CD4-positive, CD25-positive, alpha-beta regulatory T cell (primary cell): ENCODE measurements around the gene FAM89B. TPM values are rescaled to one million over a fixed set of nuclear protein-coding genes. Genes with fewer than 3 reads are reported as not detected.
A peak's percentile ranks its signal among the peaks of the same experiment; 100 is the strongest.

ENCODE experiments used
- ATAC-seq, 2 donors: fragments of 150-1000 bp; cut with Tn5 transposase; one replicate each; pipeline ENCODE4 v1.10.0; 2021; ENCODE audit warnings: low read depth in 2 of 2, moderate number of reproducible peaks in 2 of 2, moderate library complexity in 1 of 2
- DNase-seq, 3 donors: peaks; one replicate each; pipeline versions ENCODE4 v3.0.0 to v3.0.0-alpha.2; 2012 to 2022; ENCODE audit warnings: mixed read lengths in 1 of 3
- H3K27ac ChIP-seq: one replicate; pipeline ENCODE4 v1.7.0; 2013; ENCODE audit warnings: mild to moderate bottlenecking, low read length; ENCODE audit not compliant: insufficient read depth, poor library complexity, severe bottlenecking
- H3K27me3 ChIP-seq: one replicate; pipeline ENCODE4 v1.7.0; 2013; ENCODE audit warnings: low read length; ENCODE audit not compliant: control insufficient read depth, insufficient read depth
- H3K36me3 ChIP-seq: one replicate; pipeline ENCODE4 v1.7.0; 2013; ENCODE audit warnings: mild to moderate bottlenecking, low read length, moderate library complexity; ENCODE audit not compliant: control insufficient read depth, insufficient read depth
- H3K4me1 ChIP-seq: 2 replicates; pipeline ENCODE4 v1.7.0; 2013; ENCODE audit warnings: mild to moderate bottlenecking, low read length; ENCODE audit not compliant: insufficient read depth, control insufficient read depth, poor library complexity, severe bottlenecking
- H3K4me3 ChIP-seq: one replicate; pipeline ENCODE4 v1.7.0; 2013; ENCODE audit warnings: low read depth, mild to moderate bottlenecking, low read length, moderate library complexity
- H3K9me3 ChIP-seq, 2 experiments: 1 replicate in 1 of 2; 2 replicates in 1 of 2; pipeline ENCODE4 v1.7.0; 2013; ENCODE audit warnings: low read length in 2 of 2, mild to moderate bottlenecking in 1 of 2, moderate library complexity in 1 of 2; ENCODE audit not compliant: control insufficient read depth in 2 of 2
- H3K27ac Mint-ChIP-seq, 3 donors: one replicate each; pipeline ENCODE4 v1.8.0; 2020 to 2022; ENCODE audit warnings: mild to moderate bottlenecking in 3 of 3, mixed read lengths in 3 of 3, moderate library complexity in 2 of 3
- H3K27me3 Mint-ChIP-seq: one replicate; pipeline ENCODE4 v1.8.0; 2022; ENCODE audit warnings: mild to moderate bottlenecking, mixed read lengths
- H3K36me3 Mint-ChIP-seq: one replicate; pipeline ENCODE4 v1.8.0; 2020; ENCODE audit warnings: mixed read lengths
- H3K4me1 Mint-ChIP-seq, 4 donors: one replicate each; pipeline ENCODE4 v1.8.0; 2020 to 2022; ENCODE audit warnings: mixed read lengths in 4 of 4, mild to moderate bottlenecking in 1 of 4
- H3K4me3 Mint-ChIP-seq, 4 donors: one replicate each; pipeline ENCODE4 v1.8.0; 2020 to 2022; ENCODE audit warnings: mild to moderate bottlenecking in 4 of 4, mixed read lengths in 4 of 4, moderate library complexity in 3 of 4
- H3K9me3 Mint-ChIP-seq, 7 donors: one replicate each; pipeline ENCODE4 v1.8.0; 2020 to 2022; ENCODE audit warnings: mixed read lengths in 7 of 7, mild to moderate bottlenecking in 3 of 7, moderate library complexity in 2 of 7
- polyA plus RNA-seq, 4 donors: library from polyadenylated mRNA; unstranded; fragments of 300-500 nt; fragmentation: Illumina TruSeq; gene quantifications; one replicate each; pipeline ENCODE4 v1.2.3, GENCODE V29; 2021
- total RNA-seq: library from RNA; stranded (reverse); gene quantifications from one replicate; pipeline ENCODE4 v1.2.3, GENCODE V29; 2022

Gene FAM89B
- total and polyA plus RNA-seq, 5 donors from 2014 or later: 49.4 to 158 (median 100) TPM

DNA sequence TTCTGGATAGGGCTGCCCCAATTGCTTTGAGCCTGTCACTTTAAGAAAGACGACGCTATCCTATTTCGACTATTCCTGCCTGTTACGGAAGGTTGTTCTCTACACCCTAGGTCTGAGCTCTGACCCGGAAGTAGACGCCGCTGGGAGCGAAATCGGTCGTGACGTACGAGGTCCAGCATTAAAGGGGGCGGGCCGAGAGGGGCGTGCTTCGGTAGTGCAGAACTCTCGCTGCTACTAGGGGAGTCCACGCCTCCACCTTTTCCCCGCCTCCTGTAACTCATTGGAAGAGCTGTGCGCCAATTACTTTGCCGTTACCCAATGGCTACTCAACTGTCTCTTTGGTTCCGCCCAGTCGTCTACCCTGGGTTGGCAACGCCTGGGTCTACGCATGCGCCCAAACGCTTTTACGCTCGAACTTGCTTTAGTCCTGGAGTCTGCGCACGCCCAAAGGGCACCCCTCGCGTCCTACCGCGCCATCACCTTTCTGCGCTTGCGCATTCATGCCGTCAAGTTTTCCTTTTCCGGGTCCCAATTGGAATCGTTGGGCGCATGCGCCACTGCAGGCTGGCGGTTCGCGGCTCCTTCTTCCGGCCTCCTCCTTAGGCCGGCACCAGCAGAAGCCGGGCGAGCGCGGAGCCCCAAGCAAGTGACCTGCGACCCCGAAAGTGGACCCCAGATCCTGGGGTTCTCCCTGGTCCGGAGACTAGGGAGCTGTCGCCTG, 43.1 kb downstream of the FAM89B start, which contains the start of gene PCNX3:
Gene PCNX3 (plus strand): TSS at position 548 of the 721 bp plus-strand sequence. CDS start 536 bp downstream, outside the sequence.
- Histone ChIP-seq H3K36me3 (peaks cover 28% of the 10 kb centered on the region), H3K4me1 (peaks cover 58% of the 10 kb centered on the region), H3K9me3 (no peaks in the 10 kb centered on the region), H3K27ac (peak within 1 kb of the TSS; percentile 96), H3K4me3 (peak within 1 kb of the TSS; percentile 98), H3K27me3 (no peaks in the 10 kb centered on the region)
- H3K27me3 Mint-ChIP-seq: peaks cover 4% of the 10 kb centered on the region
- peaks cover 0 to 62% (median 21%) of the 10 kb centered on the region in 4 donors for H3K4me1 Mint-ChIP-seq
- H3K4me3 Mint-ChIP-seq: peak within 1 kb of the TSS; percentile 88 to 98 (median 98)
- H3K36me3 Mint-ChIP-seq: peaks cover 9% of the 10 kb centered on the region
- no peaks in the 10 kb centered on the region for H3K9me3 Mint-ChIP-seq
- H3K27ac Mint-ChIP-seq: peak within 1 kb of the TSS; percentile 96 to 99 (median 98)
- peak; percentile 100 for DNase-seq
- ATAC-seq: peak; percentile 91

DNA sequence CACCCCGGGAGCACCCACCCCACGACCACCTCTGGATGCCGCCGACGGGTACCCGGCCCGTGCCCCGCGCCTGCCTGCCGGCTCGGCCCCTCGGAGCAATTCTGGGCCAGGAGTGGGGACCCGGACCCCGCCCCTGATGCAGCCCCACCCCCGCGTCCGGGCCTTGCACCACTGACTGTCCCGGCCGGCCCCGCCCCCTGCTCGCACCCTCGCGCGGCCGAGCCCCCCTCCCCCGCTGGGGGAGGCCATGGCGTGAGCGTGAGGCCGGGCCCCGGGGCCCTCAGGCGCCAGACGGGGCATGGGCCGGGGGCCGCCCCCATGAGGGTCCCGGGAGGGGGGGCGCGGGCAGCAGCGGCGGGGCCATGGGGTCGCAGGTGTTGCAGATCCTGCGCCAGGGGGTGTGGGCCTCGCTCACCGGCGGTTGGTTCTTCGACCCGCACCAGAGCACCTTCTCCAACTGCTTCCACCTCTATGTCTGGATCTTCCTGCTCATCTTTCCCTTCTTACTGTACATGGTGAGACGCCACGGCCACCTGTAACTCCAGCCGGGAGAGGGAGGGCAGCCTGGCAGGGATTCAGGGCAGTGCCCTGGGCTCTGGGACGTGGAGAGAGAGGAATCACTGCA, 43.7 kb downstream of the FAM89B start:
- peaks cover 51% of the 10 kb centered on the region for H3K4me1 ChIP-seq
- peak in 1 of 3 donors; percentile 43 for DNase-seq
- H3K36me3 Mint-ChIP-seq: peaks cover 9% of the 10 kb centered on the region

DNA sequence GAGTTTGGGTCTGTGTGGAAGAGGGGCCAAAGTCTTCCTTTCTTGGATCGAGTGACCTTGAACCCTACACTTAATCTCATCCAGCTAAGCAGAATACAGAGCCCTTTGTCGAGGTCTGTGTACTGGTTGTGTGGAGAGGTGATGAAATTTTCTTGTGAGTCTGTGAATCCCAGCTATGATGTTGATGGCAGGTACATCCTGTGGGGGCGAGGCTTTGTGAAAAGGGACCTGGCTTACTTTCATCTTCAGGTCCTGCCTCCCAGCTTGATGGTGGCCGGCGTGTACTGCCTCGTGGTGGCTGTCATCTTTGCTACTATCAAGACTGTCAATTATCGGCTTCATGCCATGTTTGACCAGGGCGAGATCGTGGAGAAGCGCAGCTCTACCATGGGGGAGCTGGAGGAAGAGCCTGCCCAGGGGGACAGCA, 44.2 kb downstream of the FAM89B start:
- ATAC-seq (no peak), DNase-seq (peak in 1 of 3 donors; percentile 62)
- H3K9me3 Mint-ChIP-seq: no peaks in the 10 kb centered on the region
- H3K4me3 ChIP-seq: peak overlapping the region; percentile 82
- no peaks in the 10 kb centered on the region for H3K9me3 ChIP-seq
- H3K4me3 Mint-ChIP-seq: peak overlapping the region; percentile 83 to 97 (median 94)
- H3K27me3 Mint-ChIP-seq: peaks cover 4% of the 10 kb centered on the region
- H3K27ac Mint-ChIP-seq: peak overlapping the region; percentile 95 to 99 (median 96)
- H3K27me3 ChIP-seq: no peaks in the 10 kb centered on the region
- peak overlapping the region; percentile 96 for H3K27ac ChIP-seq
- peaks cover 0 to 53% (median 22%) of the 10 kb centered on the region in 4 donors for H3K4me1 Mint-ChIP-seq
- peaks cover 46% of the 10 kb centered on the region for H3K4me1 ChIP-seq
- peaks cover 9% of the 10 kb centered on the region for H3K36me3 Mint-ChIP-seq
- H3K36me3 ChIP-seq: peaks cover 33% of the 10 kb centered on the region

More for the DNA sequence above, 43.7 kb downstream of the FAM89B start:
- Histone ChIP-seq H3K36me3 (peaks cover 28% of the 10 kb centered on the region), H3K9me3 (no peaks in the 10 kb centered on the region), H3K4me3 (peak overlapping the region; percentile 82), H3K27me3 (no peaks in the 10 kb centered on the region), H3K27ac (peak overlapping the region; percentile 96)
- H3K4me3 Mint-ChIP-seq: peak overlapping the region; percentile 88 to 98 (median 98)
- ATAC-seq: no peak
- peaks cover 0 to 57% (median 20%) of the 10 kb centered on the region in 4 donors for H3K4me1 Mint-ChIP-seq
- peaks cover 4% of the 10 kb centered on the region for H3K27me3 Mint-ChIP-seq
- H3K9me3 Mint-ChIP-seq: no peaks in the 10 kb centered on the region
- peak overlapping the region; percentile 96 to 99 (median 98) for H3K27ac Mint-ChIP-seq

DNA sequence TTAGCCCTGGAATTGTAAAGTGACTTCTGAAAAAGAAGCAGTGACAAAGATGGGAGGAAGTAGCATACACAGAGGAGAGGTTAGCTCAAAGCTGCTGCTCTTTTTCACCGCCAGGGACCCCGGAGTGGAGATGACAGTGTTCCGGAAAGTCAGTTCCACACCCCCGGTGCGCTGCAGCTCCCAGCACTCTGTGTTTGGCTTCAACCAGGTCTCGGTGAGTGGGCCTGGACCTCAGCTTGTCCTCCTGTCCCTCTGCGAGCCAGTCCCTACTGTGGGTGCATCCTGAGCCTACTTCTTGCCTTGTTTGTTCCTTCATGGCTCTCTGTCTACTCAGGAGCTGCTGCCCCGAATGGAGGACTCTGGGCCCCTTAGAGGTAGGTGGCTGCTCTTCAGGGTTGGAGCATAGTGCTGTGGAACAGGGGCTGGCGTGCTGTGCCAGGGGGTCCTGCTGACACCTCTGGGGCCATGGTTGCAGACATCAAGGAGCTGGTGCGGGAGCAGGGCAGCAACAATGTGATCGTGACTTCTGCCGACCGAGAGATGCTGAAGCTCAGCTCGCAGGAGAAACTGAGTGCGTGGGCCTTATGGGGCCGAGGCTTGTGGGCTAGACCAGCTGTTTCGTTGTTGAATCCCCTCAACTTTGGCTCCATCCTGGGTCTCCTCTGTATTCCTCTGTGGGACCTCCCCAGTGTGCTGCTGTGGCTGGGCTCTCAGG, 45.0 kb downstream of the FAM89B start:
- peak overlapping the region; percentile 82 for H3K4me3 ChIP-seq
- Mint-ChIP-seq H3K4me1 (peaks cover 0 to 47% (median 17%) of the 10 kb centered on the region in 4 donors), H3K27me3 (peaks cover 4% of the 10 kb centered on the region), H3K9me3 (no peaks in the 10 kb centered on the region), H3K36me3 (peaks cover 9% of the 10 kb centered on the region), H3K4me3 (peak overlapping the region; percentile 83 to 97 (median 94)), H3K27ac (peak overlapping the region in 2 of 3 donors; percentile 95 to 96)
- H3K27me3 ChIP-seq: no peaks in the 10 kb centered on the region
- no peak overlapping the region for H3K27ac ChIP-seq
- no peaks in the 10 kb centered on the region for H3K9me3 ChIP-seq
- peaks cover 39% of the 10 kb centered on the region for H3K4me1 ChIP-seq
- ATAC-seq (no peak), DNase-seq (no peak)
- peaks cover 40% of the 10 kb centered on the region for H3K36me3 ChIP-seq

DNA sequence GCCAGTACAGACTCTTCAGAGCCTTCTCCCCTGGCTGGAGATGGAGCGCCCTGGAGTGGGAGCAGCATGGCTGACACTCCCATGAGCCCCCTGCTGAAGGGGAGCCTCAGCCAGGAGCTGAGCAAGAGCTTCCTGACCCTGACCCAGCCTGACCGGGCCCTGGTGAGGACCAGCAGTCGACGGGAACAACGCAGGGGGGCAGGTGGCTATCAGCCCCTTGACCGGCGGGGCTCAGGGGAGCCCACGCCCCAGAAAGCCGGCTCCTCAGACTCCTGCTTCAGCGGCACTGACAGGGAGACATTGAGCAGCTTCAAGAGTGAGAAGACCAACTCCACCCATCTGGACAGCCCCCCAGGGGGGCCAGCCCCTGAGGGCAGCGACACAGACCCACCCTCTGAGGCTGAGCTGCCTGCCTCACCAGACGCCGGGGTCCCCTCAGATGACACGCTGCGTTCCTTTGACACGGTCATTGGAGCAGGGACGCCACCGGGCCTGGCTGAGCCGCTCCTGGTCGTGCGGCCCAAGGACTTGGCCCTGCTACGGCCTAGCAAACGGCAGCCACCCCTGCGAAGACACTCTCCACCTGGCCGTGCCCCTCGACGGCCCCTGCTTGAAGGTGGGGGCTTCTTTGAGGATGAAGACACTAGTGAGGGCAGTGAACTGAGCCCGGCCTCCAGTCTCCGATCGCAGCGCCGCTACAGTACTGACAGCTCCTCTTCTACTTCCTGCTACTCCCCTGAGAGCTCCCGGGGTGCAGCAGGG, 45.8 kb downstream of the FAM89B start:
- ATAC-seq (no peak), DNase-seq (no peak)
- Mint-ChIP-seq H3K36me3 (peaks cover 9% of the 10 kb centered on the region), H3K27me3 (peaks cover 4% of the 10 kb centered on the region), H3K4me1 (peaks cover 0 to 42% (median 16%) of the 10 kb centered on the region in 4 donors), H3K27ac (no peak overlapping the region), H3K4me3 (peak overlapping the region in 3 of 4 donors; percentile 27 to 96 (median 93)), H3K9me3 (no peaks in the 10 kb centered on the region)
- Histone ChIP-seq H3K27me3 (no peaks in the 10 kb centered on the region), H3K27ac (no peak overlapping the region), H3K4me1 (peaks cover 30% of the 10 kb centered on the region), H3K9me3 (no peaks in the 10 kb centered on the region), H3K4me3 (no peak overlapping the region), H3K36me3 (peaks cover 45% of the 10 kb centered on the region)

DNA sequence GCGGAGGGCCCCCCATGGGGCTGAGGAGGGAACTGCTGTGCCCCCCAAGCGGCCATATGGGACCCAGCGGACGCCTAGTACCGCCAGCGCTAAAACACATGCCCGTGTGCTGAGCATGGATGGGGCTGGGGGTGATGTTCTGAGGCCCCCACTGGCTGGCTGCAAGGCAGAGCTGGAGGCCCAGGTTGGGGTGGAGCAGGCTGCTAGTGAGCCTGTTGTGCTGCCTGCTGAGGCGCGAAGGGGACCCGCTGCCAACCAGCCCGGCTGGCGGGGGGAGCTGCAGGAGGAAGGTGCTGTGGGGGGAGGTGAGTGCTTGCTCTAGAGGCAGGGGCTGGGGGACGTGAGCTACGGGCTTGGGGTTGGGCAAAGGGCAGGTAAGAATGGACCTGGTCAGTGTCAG, 46.4 kb downstream of the FAM89B start:
- Mint-ChIP-seq H3K4me3 (peak overlapping the region in 3 of 4 donors; percentile 27 to 41 (median 27)), H3K36me3 (peaks cover 9% of the 10 kb centered on the region)
- no peak for ATAC-seq

More for the DNA sequence above, 46.4 kb downstream of the FAM89B start:
- H3K27ac ChIP-seq: no peak overlapping the region
- H3K4me1 ChIP-seq: peaks cover 24% of the 10 kb centered on the region
- H3K27me3 Mint-ChIP-seq: peaks cover 4% of the 10 kb centered on the region
- no peak for DNase-seq
- H3K36me3 ChIP-seq: peaks cover 49% of the 10 kb centered on the region
- H3K9me3 Mint-ChIP-seq: no peaks in the 10 kb centered on the region
- no peaks in the 10 kb centered on the region for H3K9me3 ChIP-seq
- peaks cover 0 to 40% (median 16%) of the 10 kb centered on the region in 4 donors for H3K4me1 Mint-ChIP-seq
- H3K4me3 ChIP-seq: no peak overlapping the region
- H3K27me3 ChIP-seq: no peaks in the 10 kb centered on the region
- H3K27ac Mint-ChIP-seq: peak overlapping the region in 1 of 3 donors; percentile 6
